H9 (cell line): ENCODE results near the gene PLIN4. TPM values are rescaled to one million over a fixed set of nuclear protein-coding genes. Genes with fewer than 3 reads are reported as not detected.

Experiments used
- DNase-seq: peaks from one replicate; pipeline ENCODE4 v3.0.0-alpha.2; 2017
- H2AFZ ChIP-seq: one replicate; pipeline ENCODE4 v1.6.1; 2013; ENCODE audit warnings: mild to moderate bottlenecking, low read length, control low read depth, moderate library complexity
- H2AK5ac ChIP-seq: 2 replicates; pipeline ENCODE4 v1.6.1; 2013; ENCODE audit warnings: low read length, control low read depth, mixed read lengths; ENCODE audit not compliant: insufficient read length
- H2BK120ac ChIP-seq: one replicate; pipeline ENCODE4 v1.6.1; 2013; ENCODE audit warnings: low read depth, mild to moderate bottlenecking, low read length, control low read depth, inconsistent platforms; ENCODE audit not compliant: poor library complexity, severe bottlenecking
- H2BK12ac ChIP-seq: 2 replicates; pipeline ENCODE4 v1.6.1; 2013; ENCODE audit warnings: low read length, control low read depth, mixed read lengths, low read depth; ENCODE audit not compliant: insufficient read length
- H2BK15ac ChIP-seq: 2 replicates; pipeline ENCODE4 v1.6.1; 2013; ENCODE audit warnings: low read depth, low read length, control low read depth
- H2BK20ac ChIP-seq: one replicate; pipeline ENCODE4 v1.6.1; 2013; ENCODE audit warnings: low read depth, mild to moderate bottlenecking, low read length, control low read depth, inconsistent platforms; ENCODE audit not compliant: poor library complexity, severe bottlenecking
- H2BK5ac ChIP-seq: 2 replicates; pipeline ENCODE4 v1.6.1; 2013; ENCODE audit warnings: low read length, control low read depth, mixed read lengths; ENCODE audit not compliant: insufficient read length
- H3K14ac ChIP-seq: 2 replicates; pipeline ENCODE4 v1.6.1; 2013; ENCODE audit warnings: low read length, control low read depth; ENCODE audit not compliant: insufficient read depth
- H3K18ac ChIP-seq: 2 replicates; pipeline ENCODE4 v1.6.1; 2013; ENCODE audit warnings: low read depth, mild to moderate bottlenecking, mixed read lengths, low read length, control low read depth; ENCODE audit not compliant: insufficient read length
- H3K23ac ChIP-seq: 2 replicates; pipeline ENCODE4 v1.6.1; 2013; ENCODE audit warnings: low read length, control low read depth, mixed read lengths, low read depth; ENCODE audit not compliant: insufficient read length
- H3K23me2 ChIP-seq: 2 replicates; pipeline ENCODE4 v1.6.1; 2013; ENCODE audit warnings: low read depth, mild to moderate bottlenecking, mixed read lengths, low read length, control low read depth; ENCODE audit not compliant: insufficient read length, poor library complexity, severe bottlenecking
- H3K27ac ChIP-seq: 2 replicates; pipeline ENCODE4 v1.5.1; 2013; ENCODE audit warnings: low read length, control low read depth, mixed read lengths, low read depth; ENCODE audit not compliant: insufficient read length
- H3K27me3 ChIP-seq: 2 replicates; pipeline ENCODE4 v1.6.1; 2013; ENCODE audit warnings: low read length, control low read depth, inconsistent platforms; ENCODE audit not compliant: insufficient read depth
- H3K4ac ChIP-seq: 2 replicates; pipeline ENCODE4 v1.6.1; 2013; ENCODE audit warnings: low read depth, mild to moderate bottlenecking, control low read depth, inconsistent platforms, low read length, moderate library complexity
- H3K4me1 ChIP-seq: 2 replicates; pipeline ENCODE4 v1.6.1; 2013; ENCODE audit warnings: low read length, control low read depth, inconsistent platforms; ENCODE audit not compliant: insufficient read depth
- H3K4me2 ChIP-seq: 2 replicates; pipeline ENCODE4 v1.6.1; 2013; ENCODE audit warnings: low read length, control low read depth, mixed read lengths; ENCODE audit not compliant: insufficient read length, insufficient read depth
- H3K56ac ChIP-seq: 2 replicates; pipeline ENCODE4 v1.6.1; 2013; ENCODE audit warnings: low read depth, mild to moderate bottlenecking, mixed read lengths, low read length, control low read depth; ENCODE audit not compliant: insufficient read length
- H3K79me1 ChIP-seq: 2 replicates; pipeline ENCODE4 v1.6.1; 2013; ENCODE audit warnings: low read depth, mild to moderate bottlenecking, moderate library complexity, low read length, control low read depth, inconsistent platforms; ENCODE audit not compliant: insufficient read depth, poor library complexity, severe bottlenecking
- H3K79me2 ChIP-seq: 2 replicates; pipeline ENCODE4 v1.6.1; 2013; ENCODE audit warnings: low read length, control low read depth, inconsistent platforms; ENCODE audit not compliant: insufficient read depth
- H3K9ac ChIP-seq: 2 replicates; pipeline ENCODE4 v1.6.1; 2013; ENCODE audit warnings: low read length, control low read depth, mixed read lengths; ENCODE audit not compliant: insufficient read length; ENCODE audit errors: extremely low read depth
- H3K9me3 ChIP-seq: one replicate; pipeline ENCODE4 v1.6.1; 2013; ENCODE audit warnings: low read depth, low read length, inconsistent platforms; ENCODE audit not compliant: control insufficient read depth
- H3T11ph ChIP-seq: one replicate; pipeline ENCODE4 v1.6.1; 2013; ENCODE audit warnings: mild to moderate bottlenecking, low read length, control low read depth, inconsistent platforms
- H4K20me1 ChIP-seq: one replicate; pipeline ENCODE4 v1.6.1; 2013; ENCODE audit not compliant: control insufficient read depth, insufficient read length, insufficient read depth
- H4K5ac ChIP-seq: 2 replicates; pipeline ENCODE4 v1.6.1; 2013; ENCODE audit warnings: low read depth, mild to moderate bottlenecking, mixed read lengths, low read length, control low read depth; ENCODE audit not compliant: insufficient read length
- H4K8ac ChIP-seq: replicated peaks from 2 replicates; pipeline ENCODE4 v1.6.1; 2013; ENCODE audit warnings: low read length, control low read depth, mixed read lengths, low read depth; ENCODE audit not compliant: insufficient read length
- H4K91ac ChIP-seq: 2 replicates; pipeline ENCODE4 v1.6.1; 2013; ENCODE audit warnings: low read depth, mild to moderate bottlenecking, moderate library complexity, mixed read lengths, low read length, control low read depth; ENCODE audit not compliant: insufficient read length
- H3K27ac Mint-ChIP-seq, 3 experiments: 2 replicates in 2 of 3; 3 replicates in 1 of 3; pipeline ENCODE4 v1.8.0; 2020 to 2021; ENCODE audit warnings: mixed read lengths in 3 of 3, mild to moderate bottlenecking in 1 of 3, moderate library complexity in 1 of 3
- H3K27me3 Mint-ChIP-seq: 2 replicates; pipeline ENCODE4 v1.8.0; 2021; ENCODE audit warnings: low read depth, mild to moderate bottlenecking, moderate library complexity, mixed read lengths
- H3K36me3 Mint-ChIP-seq, 3 experiments: 2 replicates in 2 of 3; 3 replicates in 1 of 3; pipeline ENCODE4 v1.8.0; 2020 to 2021; ENCODE audit warnings: low read depth in 3 of 3, mixed read lengths in 3 of 3; ENCODE audit not compliant: insufficient read depth in 1 of 3
- H3K4me1 Mint-ChIP-seq, 2 experiments: 2 replicates each; pipeline ENCODE4 v1.8.0; 2020; ENCODE audit warnings: mixed read lengths in 2 of 2
- H3K4me3 Mint-ChIP-seq, 2 experiments: 2 replicates in 1 of 2; 3 replicates in 1 of 2; pipeline ENCODE4 v1.8.0; 2020 to 2021; ENCODE audit warnings: mild to moderate bottlenecking in 2 of 2, mixed read lengths in 2 of 2, moderate library complexity in 1 of 2
- H3K9me3 Mint-ChIP-seq, 2 experiments: 2 replicates in 1 of 2; 3 replicates in 1 of 2; pipeline ENCODE4 v1.8.0; 2020; ENCODE audit warnings: mild to moderate bottlenecking in 2 of 2, mixed read lengths in 2 of 2, moderate library complexity in 1 of 2
- CTCF ChIP-seq: fragments of 200-600 bp; sonication (generic); conservative IDR thresholded peaks from 3 replicates; pipeline ENCODE4 v1.8.0; 2021; ENCODE audit warnings: antibody characterized with exemption, mild to moderate bottlenecking
- WGBS: extraction: QIAGEN DNeasy Blood & Tissue Kit; methylation state at CpG from one replicate; pipeline ENCODE4 v1.1.7; 2013; ENCODE audit warnings: missing lambda C conversion rate, low lambda C conversion rate, mixed read lengths; ENCODE audit not compliant: insufficient read length; ENCODE audit errors: extremely low coverage; 5-methylcytosine and 5-hydroxymethylcytosine counted together
- total RNA-seq: library from RNA; stranded (reverse); gene quantifications from 2 replicates; pipeline ENCODE4 v1.2.1, GENCODE V29; 2021

PLIN4 gene
- total RNA-seq, 1 experiment from 2014 or later: 1.1 TPM

- Mint-ChIP-seq H3K4me1 (no peaks in the 10 kb centered on the region), H3K9me3 (no peaks in the 10 kb centered on the region), H3K27me3 (no peaks in the 10 kb centered on the region), H3K27ac (no peak overlapping the region), H3K4me3 (no peak overlapping the region), H3K36me3 (peaks cover 18 to 59% (median 51%) of the 10 kb centered on the region in 3 experiments; a peak in 6 of 7 replicates)
- Histone ChIP-seq H3K23ac (no peak overlapping the region), H3K14ac (no peak overlapping the region), H2BK120ac (no peak overlapping the region), H3K79me2 (no peaks in the 10 kb centered on the region), H3K27ac (no peak overlapping the region), H3K9ac (no peak overlapping the region), H2BK15ac (no peak overlapping the region), H3K4me2 (no peak overlapping the region), H3K4me1 (no peaks in the 10 kb centered on the region), H4K5ac (no peak overlapping the region), H3K23me2 (no peaks in the 10 kb centered on the region), H3K18ac (no peak overlapping the region), H3T11ph (no peak overlapping the region), H4K91ac (no peak overlapping the region), H2AK5ac (no peak overlapping the region), H4K8ac (no peak overlapping the region), H2BK20ac (no peak overlapping the region), H3K9me3 (no peaks in the 10 kb centered on the region), H2AFZ (no peak overlapping the region), H2BK5ac (no peak overlapping the region), H3K27me3 (no peaks in the 10 kb centered on the region), H4K20me1 (no peaks in the 10 kb centered on the region), H2BK12ac (no peak overlapping the region), H3K4ac (no peak overlapping the region), H3K56ac (no peak overlapping the region), H3K79me1 (no peaks in the 10 kb centered on the region)
- WGBS: no CpG with 5 or more reads among the region's 12 CpGs
- no peak for TF ChIP-seq CTCF
- no peak for DNase-seq
Measured at GRCh38 chr19:4498694-4499093, 19.6 kb downstream of the PLIN4 start.
